GM04504 (cell line): ENCODE results near the gene SLC7A5.
"Not testable (repeated sequence)": the region's sequence is repeated elsewhere in the genome, so short reads cannot be mapped to it uniquely, and the experiment has no call there.

ENCODE experiments used
- DNase-seq: peaks from one replicate; pipeline ENCODE4 v3.0.0-alpha.2; 2012; ENCODE audit warnings: low read depth

SLC7A5 gene

DNA sequence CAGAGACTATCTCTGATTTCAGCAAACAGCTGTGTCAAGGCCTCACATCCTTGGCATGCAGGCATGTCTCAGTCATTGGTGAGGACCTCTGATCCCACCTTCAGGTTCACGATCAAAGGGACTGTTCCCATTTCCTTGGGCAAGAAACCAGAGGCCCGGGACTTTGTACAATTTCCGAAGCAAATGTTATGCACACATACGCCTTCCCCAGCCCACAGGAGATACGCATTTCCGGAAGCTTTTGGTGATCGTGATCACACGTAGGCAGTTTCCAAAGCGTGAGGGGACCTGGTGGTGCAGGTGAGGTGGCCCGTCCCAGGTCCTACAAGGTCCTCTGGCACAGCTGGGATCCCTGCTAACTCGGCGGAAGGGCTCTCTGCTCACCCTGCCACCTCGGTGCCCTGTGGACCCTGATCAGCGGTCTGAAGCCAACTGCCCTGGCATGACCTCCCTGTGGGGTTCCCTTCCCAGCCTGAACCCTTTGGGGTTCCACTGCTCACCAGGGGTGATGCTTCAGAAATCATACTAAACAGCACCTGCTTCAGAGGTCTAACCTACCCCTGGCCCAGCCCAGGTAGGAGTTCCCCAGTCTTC is 74.7 kb downstream of the SLC7A5 start:
- DNase-seq: no peak

DNA sequence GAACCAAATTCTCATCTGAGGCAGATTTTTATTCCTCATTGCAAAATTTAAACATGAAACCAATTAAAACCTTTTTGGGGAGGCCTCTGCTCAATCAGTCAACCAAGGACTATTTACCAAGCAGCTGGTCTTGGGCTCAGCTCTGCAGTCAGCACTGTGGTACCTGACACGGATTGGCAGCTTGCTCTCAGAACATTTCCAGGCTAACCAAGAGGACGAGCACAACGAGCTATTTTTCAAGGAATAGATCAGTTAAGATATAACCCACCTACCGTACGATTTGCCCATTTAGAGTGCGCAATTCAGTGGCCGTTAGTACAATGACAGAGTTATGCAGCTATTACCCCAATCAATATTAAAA is 77.1 kb downstream of the SLC7A5 start:
- DNase-seq: no peak

DNA sequence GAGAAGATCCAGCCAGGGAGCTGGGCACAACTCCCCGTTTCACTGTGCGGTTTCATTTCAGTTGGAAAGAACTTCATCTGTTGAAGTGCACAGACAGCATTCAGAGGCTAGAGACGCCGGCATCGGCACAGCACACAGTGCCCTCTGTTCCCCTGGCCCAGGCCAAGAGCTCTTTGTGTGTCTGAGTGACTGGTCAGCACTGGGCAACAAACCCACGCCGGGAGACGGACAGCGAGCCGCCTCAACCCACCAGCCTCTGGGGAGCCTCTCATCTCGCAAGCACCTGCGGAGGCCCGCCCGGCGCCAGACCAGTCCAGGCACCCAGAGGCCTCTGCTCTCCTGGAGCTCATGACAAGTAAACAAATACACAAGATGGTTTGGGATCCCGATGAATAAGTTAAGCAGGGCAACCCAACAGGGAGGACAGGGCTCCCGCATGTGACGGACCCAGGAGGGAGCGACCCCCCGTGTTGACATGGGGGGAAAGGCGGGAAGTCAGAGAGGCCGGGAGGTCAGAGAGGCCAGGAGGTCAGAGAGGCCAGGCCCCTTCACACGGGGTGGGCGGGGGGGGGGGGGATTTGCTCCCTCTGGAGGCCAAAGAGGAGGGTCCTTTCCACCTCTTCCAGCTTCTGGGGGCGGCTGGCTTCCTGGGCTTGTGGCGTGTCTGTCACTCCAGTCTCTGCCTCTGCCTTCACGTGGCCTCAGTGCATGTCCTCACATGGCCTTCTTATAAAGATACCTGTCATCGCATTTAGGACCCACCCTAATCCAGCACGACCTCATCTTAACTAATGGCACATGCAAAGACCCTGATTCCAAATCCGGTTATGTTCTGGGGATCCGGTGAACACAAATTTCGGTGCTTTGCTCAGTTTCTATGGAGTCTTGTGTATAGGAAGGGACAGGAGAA is 77.8 kb downstream of the SLC7A5 start:
- no peak for DNase-seq

DNA sequence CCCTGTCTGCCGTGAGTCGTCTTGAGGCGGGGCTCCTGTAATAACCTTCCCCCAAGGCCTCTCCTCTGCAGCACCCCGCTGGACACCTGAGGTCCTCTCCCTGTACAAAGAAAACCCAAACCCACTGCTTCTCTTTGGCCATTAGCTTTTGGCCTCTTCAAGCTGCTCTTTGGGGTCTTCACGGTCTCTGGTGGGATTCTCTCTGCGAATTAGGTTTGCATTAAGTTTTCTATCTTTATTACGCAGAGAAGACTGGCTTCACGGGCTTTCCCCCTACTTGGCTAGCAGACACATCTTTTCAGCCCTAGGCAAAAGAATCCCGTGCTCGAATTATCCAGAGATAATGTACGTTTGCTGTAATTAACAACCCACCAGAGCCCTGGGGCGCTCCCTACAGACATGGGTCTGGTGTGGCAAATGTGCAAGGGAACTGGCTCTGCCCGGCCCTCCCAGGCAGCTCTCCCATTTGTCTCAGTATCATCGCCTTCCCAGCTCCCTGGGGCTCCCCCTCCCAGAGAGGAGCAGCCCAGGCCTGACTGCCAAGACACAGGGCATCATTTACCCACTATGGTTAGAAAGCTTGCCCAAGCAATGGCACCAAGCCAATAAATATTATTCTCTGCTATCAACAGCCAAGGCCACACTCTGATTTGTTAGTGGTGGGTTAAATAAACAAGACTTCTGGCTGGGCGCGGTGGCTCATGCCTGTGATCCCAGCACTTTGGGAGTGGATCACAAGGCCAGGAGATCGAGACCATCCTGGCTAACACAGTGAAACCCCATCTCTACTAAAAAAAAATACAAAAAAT is 78.8 kb downstream of the SLC7A5 start:
- no peak for DNase-seq

DNA sequence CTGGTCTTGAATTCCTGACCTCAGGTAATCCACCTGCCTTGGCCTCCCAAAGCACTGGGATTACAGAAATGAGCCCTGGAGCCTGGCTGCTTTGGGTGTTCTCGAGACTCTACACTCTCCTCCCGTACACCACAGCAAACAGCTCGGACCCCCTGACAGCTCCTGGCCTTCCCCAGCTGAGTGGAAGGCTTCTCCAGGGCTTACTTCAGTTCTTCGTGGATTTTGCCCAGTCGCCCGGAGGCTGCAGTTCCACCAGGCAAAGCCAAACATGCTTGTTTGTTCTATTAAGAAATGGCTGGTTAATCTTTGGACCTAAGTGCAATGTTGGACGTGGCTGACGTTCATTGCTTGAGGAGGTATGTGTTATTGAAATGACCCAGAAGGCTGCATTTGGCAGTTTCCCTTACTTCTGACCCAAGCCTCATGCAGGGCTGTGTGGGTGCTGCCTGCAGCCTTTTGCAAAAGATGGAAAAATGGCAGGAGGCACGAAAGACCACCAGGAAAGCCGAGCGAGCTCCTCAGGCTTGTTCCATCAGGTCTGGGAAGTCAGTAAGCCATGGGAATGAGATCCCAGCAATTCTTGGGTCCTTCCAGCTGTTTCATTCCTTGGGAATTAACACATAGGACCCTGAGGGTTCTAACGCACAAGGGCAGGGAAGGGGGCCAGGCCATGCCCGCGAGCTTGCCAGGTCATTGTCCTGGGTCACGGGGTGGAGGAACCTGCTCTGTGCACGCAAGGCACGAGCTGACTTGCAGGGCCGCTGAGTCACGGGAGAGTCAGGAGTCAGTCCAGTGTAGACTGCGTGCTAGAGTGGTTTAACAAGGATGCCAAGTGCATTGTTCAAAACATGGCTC is 79.6 kb downstream of the SLC7A5 start:
- DNase-seq: peak; percentile 77

DNA sequence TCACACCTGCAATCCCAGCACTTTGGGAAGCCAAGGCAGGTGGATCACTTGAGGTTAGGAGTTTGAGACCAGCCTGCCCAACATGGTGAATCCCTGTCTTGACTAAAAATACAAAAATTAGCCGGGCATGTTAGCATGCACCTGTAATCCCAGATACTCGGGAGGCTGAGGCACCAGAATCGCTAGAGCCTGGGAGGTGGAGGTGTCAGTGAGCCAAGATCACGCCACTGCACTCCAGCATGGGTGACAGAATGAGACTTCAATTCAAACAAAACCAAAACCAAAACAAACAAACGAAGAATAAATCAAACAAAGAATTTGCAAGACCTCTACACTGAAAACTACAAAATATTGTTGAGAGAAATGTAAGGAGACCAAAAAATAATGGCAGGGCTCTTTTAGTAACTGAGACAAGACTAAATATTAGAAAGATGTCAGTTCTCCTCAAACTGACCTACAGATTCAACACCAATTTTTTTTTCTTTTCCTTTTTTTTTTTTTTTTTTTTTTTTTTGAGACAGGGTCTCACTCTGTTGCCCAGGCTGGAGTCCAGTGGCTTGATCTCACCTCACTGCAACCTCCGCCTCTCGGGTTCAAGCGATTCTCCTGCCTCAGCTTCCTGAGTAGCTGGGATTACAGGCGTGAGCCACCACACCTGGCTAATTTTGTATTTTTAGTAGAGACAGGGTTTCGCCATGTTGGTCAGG is 80.4 kb downstream of the SLC7A5 start:
- not testable (repeated sequence) for DNase-seq

DNA sequence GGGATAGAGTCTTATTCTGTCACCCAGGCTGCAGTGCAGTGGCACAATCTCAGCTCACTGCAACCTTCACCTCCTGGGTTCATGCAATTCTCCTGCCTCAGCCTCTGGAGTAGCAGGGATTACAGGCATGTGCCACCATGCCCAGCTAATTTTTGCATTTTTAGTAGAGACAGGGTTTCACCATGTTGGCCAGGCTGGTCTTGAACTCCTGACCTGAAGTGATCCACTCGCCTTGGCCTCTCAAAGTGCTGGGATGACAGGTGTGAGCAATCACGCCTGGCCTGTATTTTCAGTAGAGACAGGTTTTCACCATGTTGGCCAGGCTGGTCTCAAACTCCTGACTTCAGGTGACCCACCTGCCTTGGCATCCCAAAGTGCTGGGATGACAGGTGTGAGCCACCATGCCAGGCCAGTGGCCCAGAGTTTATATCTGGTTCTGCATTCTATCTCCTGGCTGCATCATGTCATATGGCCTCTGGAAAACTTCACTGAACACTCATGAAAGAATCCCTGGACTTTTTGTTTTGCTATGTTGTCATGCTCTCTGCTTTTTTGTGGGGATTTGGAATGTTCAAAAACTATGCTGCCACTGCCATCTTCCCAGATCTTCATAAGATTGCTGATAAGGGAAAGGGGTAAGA is 81.7 kb downstream of the SLC7A5 start:
- DNase-seq: not testable (repeated sequence)

DNA sequence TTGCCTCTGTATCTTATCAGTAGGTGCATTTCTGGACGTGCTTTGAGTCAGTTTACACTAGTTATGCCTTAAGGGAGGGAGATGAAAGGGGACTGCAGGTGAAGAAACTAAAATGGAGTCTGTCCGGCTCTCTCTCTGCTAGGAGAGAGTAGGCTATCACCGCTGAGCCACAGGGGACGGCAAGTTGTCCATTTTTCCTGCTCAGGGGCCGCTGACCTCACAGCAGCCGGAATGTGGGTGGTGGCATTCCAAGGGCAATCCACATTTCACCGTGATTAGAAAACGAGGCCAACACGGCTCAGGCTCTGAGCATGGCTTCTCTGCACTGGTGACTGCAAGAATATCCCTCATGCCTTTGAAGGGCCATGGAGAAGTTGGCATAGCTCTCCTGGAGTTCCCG is 84.5 kb downstream of the SLC7A5 start:
- no peak for DNase-seq

DNA sequence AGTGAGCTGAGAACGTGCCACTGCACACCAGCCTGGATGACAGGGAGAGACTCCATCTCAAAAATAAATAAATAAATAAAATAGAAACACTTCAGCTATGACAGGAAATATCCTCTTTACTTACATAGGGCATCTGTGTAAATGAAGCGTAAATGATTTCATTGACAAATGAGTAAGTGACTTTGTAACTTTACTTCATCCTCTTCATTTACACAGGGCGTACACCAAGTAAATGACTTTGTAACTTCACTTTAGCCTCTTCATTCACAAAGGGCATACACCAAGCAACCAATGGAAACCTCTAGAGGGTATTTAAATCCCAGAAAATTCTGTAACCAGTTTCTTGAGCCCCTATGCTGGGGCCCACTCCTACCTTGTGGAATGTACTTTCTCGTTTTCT is 87.3 kb downstream of the SLC7A5 start:
- DNase-seq: no peak

DNA sequence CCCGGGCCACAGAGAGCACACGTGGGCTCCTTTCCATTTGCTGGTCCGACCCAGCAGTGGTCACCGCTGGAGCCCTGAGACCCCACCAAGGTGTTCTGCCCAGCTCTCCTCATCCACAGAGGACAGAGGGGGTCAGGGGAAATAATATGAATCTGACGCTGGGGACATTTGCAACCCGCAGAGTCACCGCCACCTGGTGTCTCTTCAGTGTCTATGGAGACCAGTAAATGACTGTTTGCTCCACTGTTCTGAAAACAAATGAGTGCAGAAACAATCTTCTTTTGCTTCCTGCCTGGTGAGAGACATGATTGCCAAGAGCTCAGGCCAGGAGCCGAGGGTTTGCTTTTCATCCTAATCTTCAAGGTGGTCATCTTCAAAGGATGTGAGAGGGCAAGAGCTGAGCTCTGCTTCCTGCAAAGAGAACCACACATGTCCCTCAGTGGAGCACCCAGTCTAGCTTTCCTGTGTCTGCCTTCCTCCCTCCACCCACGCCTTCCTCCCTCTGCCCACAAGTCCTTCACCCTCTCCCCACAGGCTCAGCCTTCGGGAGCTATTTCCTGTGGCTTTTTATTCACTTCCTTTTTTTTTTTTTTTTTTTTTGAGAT is 88.8 kb downstream of the SLC7A5 start:
- DNase-seq: no peak
